ENCODE measurements around the gene ICOS. TPM values are rescaled to one million over a fixed set of nuclear protein-coding genes. Genes with fewer than 3 reads are reported as not detected.
A peak's percentile ranks its signal among the peaks of the same experiment; 100 is the strongest.

Gene ICOS
- total RNA-seq, 2 donors from 2014 or later: 146 to 194 TPM

- Mint-ChIP-seq H3K4me3 (peak overlapping the region; percentile 78), H3K9me3 (no peaks in the 10 kb centered on the region), H3K4me1 (peaks cover 49% of the 10 kb centered on the region), H3K36me3 (ENCODE audit: low read depth) (no peaks in the 10 kb centered on the region), H3K27ac (peak overlapping the region; percentile 96), H3K27me3 (no peaks in the 10 kb centered on the region)
- ATAC-seq (replicated peaks): peak; percentile 48
Measured at GRCh38 chr2:203997481-203997880, 60.9 kb downstream of the ICOS start.

DNA sequence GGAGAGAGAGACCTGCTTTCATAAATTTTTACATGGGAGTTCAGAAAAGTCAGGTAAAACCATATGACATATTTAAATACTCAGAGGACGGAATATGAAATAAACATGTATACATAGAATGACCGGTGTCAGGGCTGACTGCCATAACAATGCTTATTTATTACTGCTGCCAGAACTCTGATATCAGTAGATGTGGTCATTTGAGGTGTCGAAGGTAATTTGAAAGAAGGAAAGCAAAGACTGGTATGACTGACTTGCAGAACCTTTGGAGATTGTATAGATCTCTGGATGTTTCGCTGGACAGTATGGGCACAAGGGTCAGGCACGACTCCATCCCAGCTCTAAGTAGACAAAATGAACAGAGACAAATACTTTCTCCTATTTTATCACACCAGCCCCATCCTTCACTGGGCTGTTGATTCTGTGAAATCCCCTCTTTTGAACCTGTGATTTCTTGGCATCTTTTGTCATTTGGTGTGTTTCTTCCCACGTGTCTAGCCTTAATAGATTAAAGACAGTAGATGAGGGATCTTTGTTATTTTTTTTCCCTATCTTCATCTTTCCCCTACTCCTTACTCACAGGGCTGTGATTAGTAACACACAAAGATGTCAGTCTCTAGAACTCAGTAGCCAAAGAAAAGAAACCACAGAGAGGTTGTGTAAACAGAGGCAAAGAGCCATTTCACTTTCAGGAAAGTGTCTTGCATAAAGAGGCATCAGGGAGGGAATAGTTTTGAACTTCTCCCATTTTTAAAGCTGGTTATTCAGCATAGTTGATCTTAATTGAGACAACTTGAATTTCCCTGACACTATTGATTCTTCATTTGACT, 61.6 kb downstream of the ICOS start:
- Mint-ChIP-seq H3K4me1 (peaks cover 56% of the 10 kb centered on the region), H3K27me3 (no peaks in the 10 kb centered on the region), H3K4me3 (peak overlapping the region; percentile 78), H3K9me3 (no peaks in the 10 kb centered on the region), H3K36me3 (ENCODE audit: low read depth) (no peaks in the 10 kb centered on the region), H3K27ac (peak overlapping the region; percentile 96)
- peak; percentile 81 for ATAC-seq (replicated peaks)

DNA sequence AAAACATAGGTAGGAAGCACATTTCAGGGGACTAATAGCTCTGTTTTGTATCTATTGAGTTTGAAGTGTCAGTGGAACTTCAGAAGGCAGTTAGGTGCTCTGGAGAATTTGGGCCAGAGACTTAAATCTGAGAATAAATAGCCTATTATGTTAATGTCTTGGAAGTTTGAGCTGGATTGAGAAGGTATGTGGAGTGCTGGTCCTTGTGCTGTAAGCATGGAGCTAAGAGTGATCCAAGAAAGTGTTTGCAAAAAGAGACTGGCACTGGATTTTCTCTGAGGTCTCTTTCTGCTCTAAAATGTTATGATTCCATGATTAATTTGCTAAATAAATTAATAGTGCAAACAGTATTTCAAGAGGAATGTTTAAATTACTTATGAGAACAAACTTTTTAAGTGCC, 63.3 kb downstream of the ICOS start:
- H3K36me3 Mint-ChIP-seq (ENCODE audit: low read depth): no peaks in the 10 kb centered on the region
- H3K4me1 Mint-ChIP-seq: peaks cover 72% of the 10 kb centered on the region
- H3K27me3 Mint-ChIP-seq: no peaks in the 10 kb centered on the region
- H3K27ac Mint-ChIP-seq: no peak overlapping the region
- H3K4me3 Mint-ChIP-seq: peak overlapping the region; percentile 78
- H3K9me3 Mint-ChIP-seq: no peaks in the 10 kb centered on the region
- no peak for ATAC-seq (replicated peaks)

DNA sequence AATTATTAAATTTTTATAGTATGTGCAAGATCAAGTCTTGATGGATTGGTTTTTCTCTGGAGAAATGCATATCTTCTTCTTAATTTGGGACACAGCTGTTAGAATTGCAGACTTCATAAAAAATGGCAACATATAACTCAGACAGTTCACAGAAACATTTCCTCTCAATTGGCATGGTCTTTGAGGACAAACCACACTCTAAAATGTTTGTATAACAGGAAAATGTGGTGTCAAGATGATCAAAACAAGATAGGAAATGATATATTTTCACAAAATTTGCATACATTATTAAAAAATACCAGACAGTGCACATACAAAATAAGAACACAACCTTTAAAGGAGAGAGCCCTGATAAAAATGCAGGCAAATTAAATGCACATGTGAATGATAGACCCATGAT, 63.9 kb downstream of the ICOS start:
- Mint-ChIP-seq H3K4me3 (peak overlapping the region; percentile 78), H3K9me3 (no peaks in the 10 kb centered on the region), H3K36me3 (ENCODE audit: low read depth) (no peaks in the 10 kb centered on the region), H3K4me1 (peaks cover 76% of the 10 kb centered on the region), H3K27me3 (no peaks in the 10 kb centered on the region), H3K27ac (no peak overlapping the region)
- ATAC-seq (replicated peaks): no peak

GRCh38 chr2:204003276-204003990, 66.9 kb downstream of the ICOS start:
- Mint-ChIP-seq H3K27ac (peak overlapping the region; percentile 86), H3K4me3 (peak overlapping the region; percentile 64), H3K9me3 (no peaks in the 10 kb centered on the region), H3K36me3 (ENCODE audit: low read depth) (no peaks in the 10 kb centered on the region), H3K4me1 (peaks cover 85% of the 10 kb centered on the region), H3K27me3 (no peaks in the 10 kb centered on the region)
- ATAC-seq (replicated peaks): peak; percentile 57

DNA sequence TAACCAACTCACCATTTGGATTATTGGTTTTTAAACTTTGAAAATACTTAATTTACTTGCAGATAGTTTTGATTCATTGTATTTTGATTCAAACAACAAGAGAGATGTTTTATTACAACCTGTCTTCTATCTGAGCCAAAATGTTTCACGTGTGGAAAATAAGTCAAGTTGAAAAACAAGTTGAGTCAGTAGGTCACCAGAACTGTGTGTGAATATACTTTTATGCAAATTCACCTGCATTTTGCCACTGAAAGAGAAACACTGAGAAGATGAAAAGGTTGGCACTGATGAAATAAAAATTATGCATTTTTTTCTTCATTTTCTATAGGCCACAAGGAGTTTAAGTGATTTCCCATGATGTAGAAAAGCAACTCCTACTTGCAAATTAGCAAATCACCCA, 68.3 kb downstream of the ICOS start:
- Mint-ChIP-seq H3K27me3 (no peaks in the 10 kb centered on the region), H3K27ac (peak overlapping the region; percentile 86), H3K36me3 (ENCODE audit: low read depth) (no peaks in the 10 kb centered on the region), H3K4me3 (peak overlapping the region; percentile 64), H3K4me1 (peaks cover 70% of the 10 kb centered on the region), H3K9me3 (no peaks in the 10 kb centered on the region)
- ATAC-seq (replicated peaks): peak; percentile 67

- peak overlapping the region; percentile 86 for H3K27ac Mint-ChIP-seq
- H3K36me3 Mint-ChIP-seq (ENCODE audit: low read depth): no peaks in the 10 kb centered on the region
- H3K9me3 Mint-ChIP-seq: no peaks in the 10 kb centered on the region
- peaks cover 72% of the 10 kb centered on the region for H3K4me1 Mint-ChIP-seq
- H3K27me3 Mint-ChIP-seq: no peaks in the 10 kb centered on the region
- ATAC-seq (replicated peaks): peak; percentile 36
- H3K4me3 Mint-ChIP-seq: peak overlapping the region; percentile 64
Measured at GRCh38 chr2:204005940-204006721, 69.6 kb downstream of the ICOS start.

DNA sequence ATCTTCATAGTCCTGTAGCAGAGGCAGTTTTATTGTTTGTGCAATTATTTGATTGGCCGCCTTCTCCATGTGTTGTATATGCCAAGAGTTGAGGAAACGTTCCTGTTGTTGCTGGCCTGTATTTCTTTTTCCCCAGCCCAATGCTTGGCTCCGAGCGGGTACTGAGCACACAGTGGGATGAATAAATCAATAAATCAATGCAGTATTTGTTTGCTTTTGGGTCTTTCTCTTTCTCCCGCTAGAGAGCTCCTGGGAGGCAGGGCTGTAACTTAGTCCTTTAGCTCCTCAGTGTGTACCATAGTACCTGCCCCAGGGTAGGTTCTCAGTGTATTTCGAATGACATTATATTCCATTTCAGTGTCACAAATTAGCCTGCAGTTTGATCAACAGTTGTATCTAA, 71.8 kb downstream of the ICOS start:
- H3K4me1 Mint-ChIP-seq: peaks cover 67% of the 10 kb centered on the region
- H3K36me3 Mint-ChIP-seq (ENCODE audit: low read depth): no peaks in the 10 kb centered on the region
- no peak for ATAC-seq (replicated peaks)
- H3K4me3 Mint-ChIP-seq: peak overlapping the region; percentile 64
- no peaks in the 10 kb centered on the region for H3K27me3 Mint-ChIP-seq
- H3K27ac Mint-ChIP-seq: peak overlapping the region; percentile 85
- H3K9me3 Mint-ChIP-seq: no peaks in the 10 kb centered on the region

DNA sequence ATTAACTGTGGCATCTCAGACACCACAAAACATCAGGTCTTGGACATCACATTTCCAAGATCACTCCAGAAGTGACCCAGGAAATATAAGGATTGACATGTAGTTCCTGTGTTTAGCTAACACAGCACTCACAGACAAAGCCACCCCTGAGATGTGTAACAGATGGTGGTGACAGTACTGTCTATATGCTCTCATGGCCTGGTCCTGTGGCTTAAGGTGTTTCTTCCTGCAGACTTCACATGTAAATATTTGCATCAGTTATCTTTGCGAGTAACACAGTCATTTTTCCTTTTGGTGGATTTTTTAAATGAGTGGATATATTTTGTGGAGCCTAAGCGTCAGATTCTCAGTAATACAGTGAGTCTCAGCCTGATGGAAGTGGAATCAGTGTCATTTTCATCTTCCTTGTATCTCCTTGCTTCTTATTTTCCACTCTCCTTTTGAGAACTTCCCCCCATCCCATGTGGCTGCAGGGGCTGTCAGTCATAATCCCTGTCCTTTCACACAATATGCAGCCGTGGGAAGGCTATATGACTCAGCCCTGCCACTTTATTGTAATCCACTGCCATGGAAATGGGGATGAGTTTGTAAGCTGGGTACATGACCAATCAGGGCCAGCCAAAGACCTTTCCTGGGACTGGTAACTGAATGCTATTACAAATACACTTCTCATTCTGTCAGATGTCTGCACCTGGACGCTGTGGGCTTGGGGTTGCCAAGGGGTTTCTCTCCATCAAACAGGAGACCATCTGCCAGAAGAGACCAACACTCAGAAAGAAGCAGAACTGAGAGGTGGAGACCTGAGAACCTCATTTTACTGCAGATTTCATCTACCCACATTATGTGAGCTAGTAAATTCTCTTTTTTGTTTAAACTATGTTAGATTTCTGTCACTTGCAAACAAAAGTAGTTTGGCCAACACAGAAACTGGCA, 74.3 kb downstream of the ICOS start:
- Mint-ChIP-seq H3K4me3 (peak overlapping the region; percentile 78), H3K27me3 (no peaks in the 10 kb centered on the region), H3K9me3 (peaks cover 5% of the 10 kb centered on the region), H3K4me1 (peaks cover 64% of the 10 kb centered on the region), H3K36me3 (ENCODE audit: low read depth) (peaks cover 5% of the 10 kb centered on the region), H3K27ac (peak overlapping the region; percentile 29)
- peak; percentile 31 for ATAC-seq (replicated peaks)

Other genes starting within 250 kb of the ICOS start
- gene CD28, start 230.1 kb upstream of the ICOS start, total RNA-seq: 100 to 1,000 TPM; 242 to 382 TPM
- 100 to 1,000 TPM; 282 to 334 TPM for gene CTLA4, start 69.0 kb upstream of the ICOS start, total RNA-seq